HG03159 (cell line): ENCODE data around the gene SURF4.

ENCODE experiments used
- ATAC-seq: cut with Tn5 transposase; IDR thresholded peaks from one replicate; pipeline ENCODE4 v1.9.1; 2021; ENCODE audit warnings: mild to moderate bottlenecking, moderate library complexity; ENCODE audit not compliant: unreplicated experiment

Gene SURF4

GRCh38 chr9:133375116-133375723, 640 bp downstream of the SURF4 start:
- ATAC-seq: peak; percentile 9

- ATAC-seq: no peak
Measured at GRCh38 chr9:133374612-133375115, 1.2 kb downstream of the SURF4 start.

- ATAC-seq: no peak
Measured at GRCh38 chr9:133372144-133372543, 3.7 kb downstream of the SURF4 start.

- no peak for ATAC-seq
Measured at GRCh38 chr9:133371261-133371711, 4.6 kb downstream of the SURF4 start.

- no peak for ATAC-seq
Measured at GRCh38 chr9:133370685-133371084, 5.2 kb downstream of the SURF4 start.

GRCh38 chr9:133369933-133370332, 5.9 kb downstream of the SURF4 start:
- no peak for ATAC-seq

- no peak for ATAC-seq
Measured at GRCh38 chr9:133369422-133369821, 6.4 kb downstream of the SURF4 start.

- no peak for ATAC-seq
Measured at GRCh38 chr9:133368249-133368881, 7.5 kb downstream of the SURF4 start.

GRCh38 chr9:133367778-133368177, 8.1 kb downstream of the SURF4 start:
- no peak for ATAC-seq

GRCh38 chr9:133367221-133367620, 8.6 kb downstream of the SURF4 start:
- no peak for ATAC-seq

- no peak for ATAC-seq
Measured at GRCh38 chr9:133366435-133366834, 9.4 kb downstream of the SURF4 start.

GRCh38 chr9:133362359-133363044, 13.4 kb downstream of the SURF4 start:
- no peak for ATAC-seq

- ATAC-seq: no peak
Measured at GRCh38 chr9:133361507-133362092, 14.3 kb downstream of the SURF4 start.

GRCh38 chr9:133360400-133361393, 15.2 kb downstream of the SURF4 start:
- no peak for ATAC-seq

- ATAC-seq: no peak
Measured at GRCh38 chr9:133359399-133360175, 16.3 kb downstream of the SURF4 start.

- ATAC-seq: no peak
Measured at GRCh38 chr9:133357656-133358055, 18.2 kb downstream of the SURF4 start.

- ATAC-seq: peak; percentile 65
Measured at GRCh38 chr9:133356391-133357091, 19.3 kb downstream of the SURF4 start, which contains the start of the genes SURF1 and SURF2. SURF1 (minus strand) TSS chr9:133356487; CDS start chr9:133356453, 34 bp downstream. SURF2 (plus strand) TSS chr9:133356550; CDS start chr9:133356593, 43 bp downstream.

- ATAC-seq: peak; percentile 28
Measured at GRCh38 chr9:133355881-133356357, 19.9 kb downstream of the SURF4 start.

GRCh38 chr9:133354766-133355165, 21.1 kb downstream of the SURF4 start:
- ATAC-seq: no peak
